Kidney (tissue), 14 donors: Measurements from ENCODE around the gene PPP6R3. TPM values are rescaled to one million over a fixed set of nuclear protein-coding genes. Genes with fewer than 3 reads are reported as not detected.
"Not testable (repeated sequence)": the region's sequence is repeated elsewhere in the genome, so short reads cannot be mapped to it uniquely, and the experiment has no call there.

Experiments used
- DNase-seq, 5 donors: peaks; one replicate each; pipeline ENCODE4 v3.0.0-alpha.2; 2013 to 2020
- FAIRE-seq: peaks from 2 replicates; lab custom pipeline; 2012; peaks lifted over from hg19 to GRCh38; lab: Jason Lieb, UNC
- H3K27ac ChIP-seq, 2 donors: one replicate each; pipeline ENCODE4 v1.7.0; 2013; ENCODE audit warnings: low read depth in 2 of 2, low read length in 2 of 2, inconsistent platforms in 1 of 2
- H3K27me3 ChIP-seq: one replicate; pipeline ENCODE4 v1.7.1; 2013; ENCODE audit warnings: low read length, inconsistent platforms; ENCODE audit not compliant: control insufficient read depth, insufficient read depth
- H3K36me3 ChIP-seq, 3 donors: one replicate each; pipeline versions ENCODE4 v1.7.0 to v1.7.1; 2013; ENCODE audit warnings: low read length in 3 of 3, control low read depth in 1 of 3, inconsistent platforms in 1 of 3; ENCODE audit not compliant: insufficient read depth in 3 of 3, control insufficient read depth in 2 of 3
- H3K4me1 ChIP-seq, 3 donors: one replicate each; pipeline versions ENCODE4 v1.7.0 to v1.7.1; 2013; ENCODE audit warnings: low read length in 3 of 3, inconsistent platforms in 1 of 3, low read depth in 1 of 3; ENCODE audit not compliant: control insufficient read depth in 2 of 3, insufficient read depth in 2 of 3
- H3K4me3 ChIP-seq, 3 donors: one replicate each; pipeline versions ENCODE4 v1.7.0 to v1.8.1; 2013; ENCODE audit warnings: low read length in 3 of 3, control low read depth in 1 of 3, inconsistent platforms in 1 of 3
- H3K9ac ChIP-seq, 3 donors: one replicate each; pipeline versions ENCODE4 v1.7.0 to v1.7.1; 2013; ENCODE audit warnings: low read length in 3 of 3, control low read depth in 1 of 3, inconsistent platforms in 1 of 3
- H3K9me3 ChIP-seq, 3 donors: one replicate each; pipeline versions ENCODE4 v1.7.0 to v1.7.1; 2013; ENCODE audit warnings: low read length in 3 of 3, control low read depth in 1 of 3, inconsistent platforms in 1 of 3; ENCODE audit not compliant: control insufficient read depth in 2 of 3, insufficient read depth in 1 of 3
- CTCF ChIP-seq: IDR thresholded peaks from 3 replicates; pipeline ENCODE4 v1.5.1; 2012; ENCODE audit warnings: mild to moderate bottlenecking, moderate library complexity, borderline replicate concordance; ENCODE audit not compliant: insufficient read depth; ENCODE audit errors: extremely low read depth
- intact Hi-C: fragments of 100-400 bp; cut with DNase I; formaldehyde crosslinking; loops from one replicate; pipeline ENCODE4 v1.11.1; 2022
- polyA plus RNA-seq: library from polyadenylated mRNA; stranded (reverse); fragments of 350-450 nt; fragmentation: Illumina TruSeq; extraction: RNeasy Lipid Tissue Mini Kit (QIAGEN cat#74804); gene quantifications from one replicate; pipeline ENCODE4 v1.2.3, GENCODE V29; 2014; ENCODE audit warnings: low read depth, low replicate concordance; ENCODE audit not compliant: insufficient read depth
- total RNA-seq: library from RNA; stranded (reverse); fragmentation: NEBNext Ultra II Directional; extraction: Animal tissue kit (Norgen Biotek cat#: 25700); gene quantifications from one replicate; pipeline ENCODE4 v1.2.1, GENCODE V29; 2021
- donor health status: control.
- donor health status: control.
- donor health status: control.
- donor health status: control.
- donor health status: control.
- donor health status: DM: yes; HTN: yes; CAD: no.
- donor health status: Normal renal cell carcinoma (clear cell type).

PPP6R3 gene
- total and polyA plus RNA-seq, 2 donors from 2014 or later, result 30.3 to 108 TPM

DNA sequence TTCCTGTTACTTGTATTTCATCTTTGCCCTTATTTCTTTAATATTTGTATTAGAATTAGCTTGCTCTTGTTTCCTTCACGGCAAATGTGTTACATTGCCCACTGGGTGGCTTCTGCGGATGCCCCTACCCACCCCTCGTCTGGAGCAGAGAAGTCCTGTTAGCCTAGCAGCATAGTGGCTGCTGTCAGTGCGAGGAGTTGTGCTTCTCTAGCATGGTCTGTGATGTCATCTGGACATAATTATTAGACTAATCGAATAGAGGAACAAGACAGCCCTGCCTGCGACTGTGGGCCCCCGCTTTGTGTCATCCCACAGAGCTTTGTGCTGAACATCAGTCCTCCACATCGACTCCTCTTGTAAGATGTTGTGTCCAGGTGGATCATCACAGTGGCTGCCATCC lies 74.5 kb downstream of the PPP6R3 start:
- H3K27me3 ChIP-seq, result no peaks in the 10 kb centered on the region
- DNase-seq (peak in 1 of 5 donors; percentile 48), FAIRE-seq (no peak)
- H3K36me3 ChIP-seq, result peaks cover 0 to 20% (median 11%) of the 10 kb centered on the region in 3 donors
- no peaks in the 10 kb centered on the region for H3K9me3 ChIP-seq
- no peak overlapping the region for H3K27ac ChIP-seq
- intact Hi-C loops, result no loop called here
- H3K9ac ChIP-seq, result no peak overlapping the region
- peaks cover 0 to 19% (median 2%) of the 10 kb centered on the region in 3 donors for H3K4me1 ChIP-seq
- no peak overlapping the region for H3K4me3 ChIP-seq
- TF ChIP-seq CTCF, result no peak

DNA sequence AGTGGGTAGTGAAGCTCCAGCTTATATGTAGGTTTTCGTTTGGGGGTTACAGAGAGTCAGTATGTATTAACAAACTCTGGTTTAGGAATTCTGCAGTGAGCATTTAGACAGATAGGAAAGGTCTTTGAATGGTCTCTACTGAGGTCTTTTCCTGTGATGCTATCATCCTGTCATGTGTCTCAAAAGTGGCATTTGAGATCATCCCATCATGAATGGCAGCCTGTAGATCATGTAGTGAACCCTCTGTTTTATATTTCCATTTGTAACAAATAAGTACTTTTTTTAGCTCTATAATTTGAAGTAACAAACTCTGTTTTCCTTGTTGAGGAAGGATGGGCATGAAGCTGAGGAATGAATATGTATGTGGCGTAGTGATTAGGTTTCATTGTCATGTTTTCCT lies 76.2 kb downstream of the PPP6R3 start:
- Histone ChIP-seq H3K9me3 (no peaks in the 10 kb centered on the region), H3K4me3 (no peak overlapping the region), H3K9ac (no peak overlapping the region), H3K27me3 (no peaks in the 10 kb centered on the region), H3K27ac (no peak overlapping the region), H3K36me3 (peaks cover 0 to 20% (median 11%) of the 10 kb centered on the region in 3 donors), H3K4me1 (peaks cover 0 to 16% (median 5%) of the 10 kb centered on the region in 3 donors)
- intact Hi-C loops, result no loop called here
- FAIRE-seq (no peak), DNase-seq (no peak)
- TF ChIP-seq CTCF, result no peak

GRCh38 chr11:68538025-68538424 lies 77.5 kb downstream of the PPP6R3 start:
- Histone ChIP-seq H3K27ac (no peak overlapping the region), H3K4me1 (peaks cover 0 to 5% (median 4%) of the 10 kb centered on the region in 3 donors), H3K9ac (no peak overlapping the region), H3K4me3 (no peak overlapping the region), H3K9me3 (no peaks in the 10 kb centered on the region), H3K27me3 (no peaks in the 10 kb centered on the region), H3K36me3 (peaks cover 0 to 20% (median 11%) of the 10 kb centered on the region in 3 donors)
- DNase-seq (no peak), FAIRE-seq (no peak)
- intact Hi-C loops, result no loop called here
- no peak for TF ChIP-seq CTCF

- Histone ChIP-seq H3K4me1 (peaks cover 0 to 5% (median 0%) of the 10 kb centered on the region in 3 donors), H3K36me3 (peaks cover 0 to 27% (median 12%) of the 10 kb centered on the region in 3 donors), H3K27me3 (no peaks in the 10 kb centered on the region), H3K9me3 (no peaks in the 10 kb centered on the region), H3K27ac (no peak overlapping the region), H3K9ac (no peak overlapping the region), H3K4me3 (no peak overlapping the region)
- intact Hi-C loops, result no loop called here
- DNase-seq (no peak), FAIRE-seq (no peak)
- no peak for TF ChIP-seq CTCF
Measured at GRCh38 chr11:68539395-68539794, 78.8 kb downstream of the PPP6R3 start.

DNA sequence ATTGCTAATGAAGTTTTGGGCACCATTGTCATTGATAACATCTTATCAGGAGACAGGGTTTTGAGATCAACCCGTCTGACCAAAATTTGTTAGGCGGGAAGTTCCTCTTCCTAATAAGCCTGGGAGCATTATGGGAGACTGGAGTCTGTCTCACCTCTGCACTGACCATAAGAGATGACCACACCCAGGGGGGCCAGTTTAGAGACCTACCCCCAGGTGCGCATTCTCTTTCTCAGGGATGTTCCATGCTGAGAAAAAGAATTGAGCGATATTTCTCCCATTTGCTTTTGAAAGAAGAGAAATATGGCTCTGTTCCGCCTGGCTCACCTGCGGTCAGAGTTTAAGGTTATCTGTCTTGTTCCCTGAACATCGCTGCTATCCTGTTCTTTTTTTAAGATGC lies 80.0 kb downstream of the PPP6R3 start:
- H3K27me3 ChIP-seq, H3K4me3 ChIP-seq, H3K4me1 ChIP-seq, H3K9me3 ChIP-seq, H3K27ac ChIP-seq, DNase-seq, FAIRE-seq, intact Hi-C loops, H3K9ac ChIP-seq: not testable (repeated sequence)
- peaks cover 0 to 27% (median 12%) of the 10 kb centered on the region in 3 donors for H3K36me3 ChIP-seq
